ENCODE data around the gene CCBE1. TPM values are rescaled to one million over a fixed set of nuclear protein-coding genes. Genes with fewer than 3 reads are reported as not detected.
A peak's percentile ranks its signal among the peaks of the same experiment; 100 is the strongest.

CCBE1 gene
- total and polyA plus RNA-seq, 2 of the 4 experiments (the other 2 are of a cell fraction): 64.8 to 148 TPM

DNA sequence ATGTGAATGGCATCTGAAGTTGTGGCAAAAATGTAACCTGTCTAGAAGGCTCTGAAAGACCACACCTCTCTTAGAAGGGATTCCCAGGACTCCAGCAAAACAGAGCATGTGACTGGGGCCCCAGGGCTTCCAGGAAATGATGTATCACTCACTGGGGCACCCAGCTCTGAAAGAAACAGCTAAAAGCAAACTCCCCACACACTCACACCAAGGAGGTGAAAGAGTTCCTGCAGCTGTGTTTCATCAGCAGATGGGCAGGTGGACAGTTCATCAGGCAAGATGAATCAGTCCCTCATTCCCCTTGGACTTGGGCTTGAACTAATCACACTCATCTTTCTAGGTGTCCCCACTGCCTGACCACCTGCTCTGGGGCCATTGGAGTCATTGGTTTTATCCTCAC is 76.2 kb downstream of the CCBE1 start:
- Histone ChIP-seq H2BK5ac (ENCODE audit: low read depth, low read length, poor library complexity, severe bottlenecking) (no peak overlapping the region), H4K91ac (ENCODE audit: insufficient read depth, low read depth, low read length) (no peak overlapping the region), H3K9me3 (ENCODE audit: control insufficient read depth, insufficient read depth, low read length) (no peaks in the 10 kb centered on the region), H3K27me3 (ENCODE audit: control insufficient read depth, insufficient read depth, low read length) (no peaks in the 10 kb centered on the region), H4K20me1 (ENCODE audit: insufficient read depth, low read length) (peaks cover 41% of the 10 kb centered on the region; the same call in 1 of the 2 replicates), H3K79me1 (ENCODE audit: low read depth in 1 of 2, low read length in 2 of 2) (peaks cover 50 to 72% of the 10 kb centered on the region in 2 experiments), H3K23ac (ENCODE audit: low read depth, low read length) (no peak overlapping the region), H2AK9ac (replicated peaks; ENCODE audit: low read depth, low read length, poor library complexity) (no peak overlapping the region), H3K36me3 (ENCODE audit: control insufficient read depth, insufficient read depth, low read length) (no peaks in the 10 kb centered on the region), H3K18ac (ENCODE audit: low read depth, low read length) (no peak overlapping the region), H3K56ac (ENCODE audit: extremely low read depth, insufficient read depth, low read length) (no peak overlapping the region), H3K9ac (ENCODE audit: low read depth, low read length) (no peak overlapping the region), H2AFZ (replicated peaks; ENCODE audit: low read length, poor library complexity) (no peak overlapping the region), H4K8ac (ENCODE audit: low read depth in 2 of 2, low read length in 2 of 2) (no peak overlapping the region; a peak in 1 of 4 replicates), H3K4ac (ENCODE audit: low read depth, low read length) (no peak overlapping the region), H2BK120ac (ENCODE audit: low read depth, low read length) (no peak overlapping the region), H3K14ac (replicated peaks; ENCODE audit: low read depth, low read length) (no peak overlapping the region; the same call in 1 of the 2 replicates), H3K4me1 (ENCODE audit: control insufficient read depth, insufficient read depth, low read length) (peaks cover 20% of the 10 kb centered on the region), H3K4me2 (ENCODE audit: low read depth, low read length) (no peak overlapping the region), H2AK5ac (ENCODE audit: low read depth, low read length) (peak overlapping the region; percentile 62; the same call in 1 of the 2 replicates), H4K5ac (ENCODE audit: low read depth, low read length) (no peak overlapping the region), H3K9me1 (ENCODE audit: insufficient read depth, low read length) (peaks cover 34% of the 10 kb centered on the region), H3K4me3 (ENCODE audit: insufficient read depth, low read depth, low read length) (no peak overlapping the region), H3K27ac (ENCODE audit: insufficient read depth, low read length) (no peak overlapping the region), H2BK20ac (ENCODE audit: low read depth, low read length) (peak overlapping the region; percentile 31; the same call in 1 of the 2 replicates), H2BK15ac (ENCODE audit: low read depth, low read length) (no peak overlapping the region)
- TF ChIP-seq FOS (IDR thresholded peaks at IDR 0.05; ENCODE audit: low read depth, low read length): no peak
- TF ChIP-seq RCOR1 (IDR thresholded peaks at IDR 0.05; ENCODE audit: insufficient replicate concordance, low read length): no peak
- TF ChIP-seq MAFK (IDR thresholded peaks at IDR 0.05; ENCODE audit: low read depth, low read length): no peak
- no peak for TF ChIP-seq BHLHE40 (IDR thresholded peaks at IDR 0.05; ENCODE audit: low read depth, low read length)
- no peak for TF ChIP-seq POLR2A (IDR thresholded peaks at IDR 0.05; ENCODE audit: low read depth, low read length)
- TF ChIP-seq NFE2L2 (IDR thresholded peaks at IDR 0.05; ENCODE audit: low read depth, low read length): no peak
- no peak for TF ChIP-seq ELK1 (IDR thresholded peaks at IDR 0.05; ENCODE audit: borderline replicate concordance, low read depth, low read length)
- TF ChIP-seq, protein P1, sequence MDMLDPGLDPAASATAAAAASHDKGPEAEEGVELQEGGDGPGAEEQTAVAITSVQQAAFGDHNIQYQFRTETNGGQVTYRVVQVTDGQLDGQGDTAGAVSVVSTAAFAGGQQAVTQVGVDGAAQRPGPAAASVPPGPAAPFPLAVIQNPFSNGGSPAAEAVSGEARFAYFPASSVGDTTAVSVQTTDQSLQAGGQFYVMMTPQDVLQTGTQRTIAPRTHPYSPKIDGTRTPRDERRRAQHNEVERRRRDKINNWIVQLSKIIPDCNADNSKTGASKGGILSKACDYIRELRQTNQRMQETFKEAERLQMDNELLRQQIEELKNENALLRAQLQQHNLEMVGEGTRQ (IDR thresholded peaks at IDR 0.05; ENCODE audit: low read depth, low read length): no peak
- TF ChIP-seq CHD1 (IDR thresholded peaks at IDR 0.05; ENCODE audit: low read depth, low read length): no peak
- TF ChIP-seq MXI1 (IDR thresholded peaks at IDR 0.05; ENCODE audit: borderline replicate concordance, low read depth, low read length): no peak
- TF ChIP-seq CEBPB (IDR thresholded peaks at IDR 0.05; ENCODE audit: low read depth, low read length): no peak
- TF ChIP-seq, protein P2, sequence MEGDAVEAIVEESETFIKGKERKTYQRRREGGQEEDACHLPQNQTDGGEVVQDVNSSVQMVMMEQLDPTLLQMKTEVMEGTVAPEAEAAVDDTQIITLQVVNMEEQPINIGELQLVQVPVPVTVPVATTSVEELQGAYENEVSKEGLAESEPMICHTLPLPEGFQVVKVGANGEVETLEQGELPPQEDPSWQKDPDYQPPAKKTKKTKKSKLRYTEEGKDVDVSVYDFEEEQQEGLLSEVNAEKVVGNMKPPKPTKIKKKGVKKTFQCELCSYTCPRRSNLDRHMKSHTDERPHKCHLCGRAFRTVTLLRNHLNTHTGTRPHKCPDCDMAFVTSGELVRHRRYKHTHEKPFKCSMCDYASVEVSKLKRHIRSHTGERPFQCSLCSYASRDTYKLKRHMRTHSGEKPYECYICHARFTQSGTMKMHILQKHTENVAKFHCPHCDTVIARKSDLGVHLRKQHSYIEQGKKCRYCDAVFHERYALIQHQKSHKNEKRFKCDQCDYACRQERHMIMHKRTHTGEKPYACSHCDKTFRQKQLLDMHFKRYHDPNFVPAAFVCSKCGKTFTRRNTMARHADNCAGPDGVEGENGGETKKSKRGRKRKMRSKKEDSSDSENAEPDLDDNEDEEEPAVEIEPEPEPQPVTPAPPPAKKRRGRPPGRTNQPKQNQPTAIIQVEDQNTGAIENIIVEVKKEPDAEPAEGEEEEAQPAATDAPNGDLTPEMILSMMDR (conservative IDR thresholded peaks at IDR 0.05; ENCODE audit: low read depth, low read length): no peak
- no peak for TF ChIP-seq RFX5 (IDR thresholded peaks at IDR 0.05; ENCODE audit: low read depth, low read length)
- TF ChIP-seq MAZ (IDR thresholded peaks at IDR 0.05; ENCODE audit: borderline replicate concordance, low read depth, low read length): no peak
- BruUV-seq (replicated peaks): no TSS peak
- peak; percentile 61 for DNase-seq
- in situ Hi-C loops (cut with MboI; ENCODE audit: low sequenced_read_pairs) (no loop called here), dilution Hi-C loops (cut with HindIII; ENCODE audit: low sequenced_read_pairs, unreplicated experiment) (no loop called here), intact Hi-C loops (cut with micrococcal nuclease) (loop anchor here (10.0 kb wide), 1 partner anchor 284 kb away; no protein-coding TSS in a partner anchor)
- no peak; the same call in 1 of the 2 replicates for ATAC-seq (ENCODE audit: low read depth)
- ChIA-PET POLR2A (ENCODE audit: unreplicated experiment) (no interaction called here), CTCF (no interaction called here)

Data from IMR-90 (cell line).